Measurements from ENCODE around the gene DNAAF2.

DNA sequence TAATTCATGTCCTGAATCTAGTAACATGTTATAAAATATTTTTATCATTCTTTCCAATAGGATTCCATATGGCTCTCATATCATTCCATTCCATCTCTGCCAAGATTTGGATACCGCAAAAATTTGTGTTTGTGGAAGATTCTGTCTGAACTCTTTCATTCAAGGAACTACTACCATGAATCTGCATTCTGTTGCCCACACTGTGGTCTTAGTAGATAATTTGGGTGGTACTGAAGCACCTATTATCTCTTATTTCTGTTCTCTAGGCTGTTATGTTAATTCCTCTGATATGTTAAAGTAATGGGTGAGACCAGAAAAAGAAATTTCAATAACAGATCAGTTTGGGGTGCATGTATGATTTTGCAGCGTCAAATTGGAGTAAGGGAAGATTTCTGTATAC lies 20.8 kb downstream of the DNAAF2 start:
- TF ChIP-seq EZH2 (IDR thresholded peaks at IDR 0.05) (no peak), FOXP2 (optimal IDR thresholded peaks at IDR 0.05; ENCODE audit: control extremely low read depth, extremely low read length, insufficient read depth) (no peak), POLR2AphosphoS5 (IDR thresholded peaks at IDR 0.05; ENCODE audit: borderline replicate concordance, low read depth, low read length) (no peak)
